ENCODE data around the gene NIPAL3. TPM values are rescaled to one million over a fixed set of nuclear protein-coding genes. Genes with fewer than 3 reads are reported as not detected.

The NIPAL3 gene
- total RNA-seq, 4 donors from 2014 or later: 34.8 to 55.8 (median 46.8) TPM

DNA sequence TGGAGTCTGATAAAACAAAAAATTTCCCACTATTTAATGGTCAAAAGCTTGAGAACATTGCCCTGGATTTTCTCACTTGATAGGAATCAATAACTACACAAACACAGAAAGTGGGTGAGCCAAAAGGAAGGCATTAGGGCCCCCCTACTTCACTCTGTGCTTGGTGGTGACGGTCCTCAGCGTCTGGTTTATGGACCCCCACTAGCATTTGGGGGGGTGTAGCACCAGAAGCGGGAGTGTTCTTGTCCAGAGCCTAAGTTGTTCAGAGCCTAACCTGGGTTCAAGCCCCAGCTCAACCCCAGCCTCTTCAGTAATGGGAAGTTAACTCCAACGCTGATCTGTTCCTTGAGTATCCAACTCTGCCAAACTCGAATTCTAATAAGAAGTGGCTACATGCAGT is 35.1 kb upstream of the NIPAL3 start:
- intact Hi-C loops (cut with DNase I; ENCODE audit: low total_unique reads): no loop called here
- TF ChIP-seq EP300 (IDR thresholded peaks at IDR 0.05; ENCODE audit: low read depth) (no peak), POLR2AphosphoS5 (IDR thresholded peaks at IDR 0.05) (no peak), POLR2A (IDR thresholded peaks at IDR 0.05) (no peak), CTCF (IDR thresholded peaks at IDR 0.05) (no peak)
- H3K36me3 ChIP-seq: no peaks in the 10 kb centered on the region
- WGBS, 2 donors (ENCODE audit: low coverage in 1 of 2): 91 to 100% methylated on average over 1 to 5 of the region's 5 CpGs
- no peaks in the 10 kb centered on the region for H3K27me3 ChIP-seq
- H3K27ac ChIP-seq: no peak overlapping the region
- in situ Hi-C loops (cut with MboI; ENCODE audit: low pct_ligation_motif_present in 1 of 4, low pct_unique_long_range_greater_than_20kb in 1 of 4, low sequenced_read_pairs in 3 of 4): loop anchor here in 1 of 4 donors (25.0 kb wide), 1 partner anchor 318 kb away; no protein-coding TSS in a partner anchor
- H3K4me3 ChIP-seq: no peak overlapping the region
- DNase-seq: no peak
- H3K4me1 ChIP-seq: peaks cover 0 to 33% (median 18%) of the 10 kb centered on the region in 4 donors
- no peaks in the 10 kb centered on the region for H3K9me3 ChIP-seq

DNA sequence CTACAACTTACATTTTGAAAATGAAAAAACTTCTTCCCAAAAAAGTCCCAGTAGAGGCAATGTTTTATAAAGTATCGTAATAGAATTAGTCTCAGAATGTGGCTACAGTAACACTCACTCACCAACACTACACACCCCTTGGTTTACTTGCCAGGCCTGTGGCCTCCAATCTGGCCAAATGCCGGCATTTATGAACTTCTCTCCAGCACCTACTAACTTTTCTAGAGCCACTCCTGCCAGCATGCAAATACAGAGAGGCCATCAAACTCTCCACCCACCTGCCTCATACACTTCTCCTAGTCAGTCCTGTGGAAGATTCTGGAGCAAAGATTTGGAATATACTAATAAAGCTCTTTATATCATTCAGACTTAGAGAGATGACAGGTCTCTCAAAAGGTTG is 34.3 kb upstream of the NIPAL3 start:
- H3K27ac ChIP-seq: peak overlapping the region in 1 of 4 donors; percentile 15
- H3K4me3 ChIP-seq: no peak overlapping the region
- no peaks in the 10 kb centered on the region for H3K9me3 ChIP-seq
- H3K36me3 ChIP-seq: no peaks in the 10 kb centered on the region
- peak; percentile 36 for DNase-seq
- H3K4me1 ChIP-seq: peaks cover 0 to 33% (median 18%) of the 10 kb centered on the region in 4 donors
- intact Hi-C loops (cut with DNase I; ENCODE audit: low total_unique reads): no loop called here
- no peaks in the 10 kb centered on the region for H3K27me3 ChIP-seq
- TF ChIP-seq EP300 (IDR thresholded peaks at IDR 0.05; ENCODE audit: low read depth) (no peak), POLR2A (IDR thresholded peaks at IDR 0.05) (no peak), POLR2AphosphoS5 (IDR thresholded peaks at IDR 0.05) (no peak), CTCF (IDR thresholded peaks at IDR 0.05) (no peak)
- in situ Hi-C loops (cut with MboI; ENCODE audit: low pct_ligation_motif_present in 1 of 4, low pct_unique_long_range_greater_than_20kb in 1 of 4, low sequenced_read_pairs in 3 of 4): loop anchor here in 1 of 4 donors (25.0 kb wide), 1 partner anchor 319 kb away; no protein-coding TSS in a partner anchor
- WGBS, 2 donors (ENCODE audit: low coverage in 1 of 2): 51 to 80% methylated on average over 1 to 2 of the region's 2 CpGs

DNA sequence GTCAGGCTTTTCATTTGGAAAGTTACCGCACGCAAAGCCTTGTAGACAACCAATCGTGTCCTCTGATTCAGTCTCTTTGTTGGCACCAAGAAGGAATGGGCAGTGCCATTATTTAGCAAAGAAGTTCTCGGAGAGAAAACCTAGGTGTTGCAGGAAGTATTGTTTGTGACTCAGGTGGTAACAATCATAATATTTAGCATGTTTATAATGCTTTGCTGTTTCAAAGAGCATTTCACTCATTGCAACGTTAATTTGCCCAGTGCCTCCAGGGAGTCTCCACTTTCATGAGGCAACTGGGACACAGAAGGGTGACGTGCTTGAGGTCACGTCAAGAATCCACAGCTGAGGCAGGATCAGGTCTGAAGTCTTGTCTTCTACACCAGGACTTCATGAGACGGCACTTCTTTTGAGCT is 33.4 kb upstream of the NIPAL3 start:
- 89 to 93% methylated on average over 3 to 8 of the region's 8 CpGs for WGBS, 2 donors (ENCODE audit: low coverage in 1 of 2)
- in situ Hi-C loops (cut with MboI; ENCODE audit: low pct_ligation_motif_present in 1 of 4, low pct_unique_long_range_greater_than_20kb in 1 of 4, low sequenced_read_pairs in 3 of 4): loop anchor here in 1 of 4 donors (25.0 kb wide), 1 partner anchor 320 kb away; no protein-coding TSS in a partner anchor

GRCh38 chr1:24383381-24383940 is 32.1 kb upstream of the NIPAL3 start:
- TF ChIP-seq CTCF (IDR thresholded peaks at IDR 0.05) (no peak), POLR2AphosphoS5 (IDR thresholded peaks at IDR 0.05) (no peak), POLR2A (IDR thresholded peaks at IDR 0.05) (no peak)
- H3K9me3 ChIP-seq: no peaks in the 10 kb centered on the region
- no peak overlapping the region for H3K4me3 ChIP-seq
- H3K27me3 ChIP-seq: no peaks in the 10 kb centered on the region
- no peak overlapping the region for H3K27ac ChIP-seq
- no peak for DNase-seq
- in situ Hi-C loops (cut with MboI; ENCODE audit: low pct_ligation_motif_present in 1 of 4, low pct_unique_long_range_greater_than_20kb in 1 of 4, low sequenced_read_pairs in 3 of 4) (loop anchor here in 1 of 4 donors (25.0 kb wide), 1 partner anchor 321 kb away; no protein-coding TSS in a partner anchor), intact Hi-C loops (cut with DNase I; ENCODE audit: low total_unique reads) (no loop called here)
- WGBS, 2 donors (ENCODE audit: low coverage in 1 of 2): 84 to 93% methylated on average over 2 of the region's 2 CpGs
- peaks cover 0 to 33% (median 18%) of the 10 kb centered on the region in 4 donors for H3K4me1 ChIP-seq
- H3K36me3 ChIP-seq: no peaks in the 10 kb centered on the region

More for the DNA sequence above, 33.4 kb upstream of the NIPAL3 start:
- Histone ChIP-seq H3K4me3 (no peak overlapping the region), H3K27me3 (no peaks in the 10 kb centered on the region), H3K9me3 (no peaks in the 10 kb centered on the region), H3K27ac (peak overlapping the region in 2 of 4 donors; percentile 15 to 38), H3K36me3 (no peaks in the 10 kb centered on the region), H3K4me1 (peaks cover 0 to 33% (median 18%) of the 10 kb centered on the region in 4 donors)
- no peak for DNase-seq
- no peak for TF ChIP-seq POLR2A (IDR thresholded peaks at IDR 0.05)
- no peak for TF ChIP-seq EP300 (IDR thresholded peaks at IDR 0.05; ENCODE audit: low read depth)
- no peak for TF ChIP-seq POLR2AphosphoS5 (IDR thresholded peaks at IDR 0.05)
- no peak for TF ChIP-seq CTCF (IDR thresholded peaks at IDR 0.05)
- intact Hi-C loops (cut with DNase I; ENCODE audit: low total_unique reads): no loop called here
